Measurements from ENCODE around the gene ALS2CL.

ALS2CL gene

DNA sequence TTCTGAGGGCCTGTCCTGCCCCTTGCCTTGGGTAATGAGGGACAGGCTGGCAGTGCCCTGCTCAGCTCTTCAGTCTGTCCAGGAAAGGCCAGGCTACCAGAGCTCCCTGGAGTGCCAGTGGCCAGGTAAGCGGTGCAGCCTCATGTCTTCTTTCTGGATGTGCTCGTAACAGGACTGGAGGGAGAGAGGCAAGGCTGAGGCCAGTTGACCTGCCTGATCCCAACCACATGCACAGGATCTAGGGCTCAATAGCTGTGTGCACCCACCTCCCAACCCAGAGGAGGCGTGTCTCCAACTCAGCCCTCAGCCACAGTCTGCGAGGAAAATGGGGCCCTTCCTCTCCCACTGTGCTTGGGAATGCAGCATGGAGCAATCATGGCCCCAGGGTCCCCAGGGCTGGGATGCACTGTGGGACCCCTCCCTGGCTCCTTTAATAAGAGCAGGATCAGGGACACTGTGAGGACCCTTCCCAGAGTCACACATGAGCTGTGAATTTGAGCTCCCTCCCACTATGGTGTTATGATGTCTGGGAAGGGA lies 22.5 kb downstream of the ALS2CL start:
- TF ChIP-seq, protein P1, sequence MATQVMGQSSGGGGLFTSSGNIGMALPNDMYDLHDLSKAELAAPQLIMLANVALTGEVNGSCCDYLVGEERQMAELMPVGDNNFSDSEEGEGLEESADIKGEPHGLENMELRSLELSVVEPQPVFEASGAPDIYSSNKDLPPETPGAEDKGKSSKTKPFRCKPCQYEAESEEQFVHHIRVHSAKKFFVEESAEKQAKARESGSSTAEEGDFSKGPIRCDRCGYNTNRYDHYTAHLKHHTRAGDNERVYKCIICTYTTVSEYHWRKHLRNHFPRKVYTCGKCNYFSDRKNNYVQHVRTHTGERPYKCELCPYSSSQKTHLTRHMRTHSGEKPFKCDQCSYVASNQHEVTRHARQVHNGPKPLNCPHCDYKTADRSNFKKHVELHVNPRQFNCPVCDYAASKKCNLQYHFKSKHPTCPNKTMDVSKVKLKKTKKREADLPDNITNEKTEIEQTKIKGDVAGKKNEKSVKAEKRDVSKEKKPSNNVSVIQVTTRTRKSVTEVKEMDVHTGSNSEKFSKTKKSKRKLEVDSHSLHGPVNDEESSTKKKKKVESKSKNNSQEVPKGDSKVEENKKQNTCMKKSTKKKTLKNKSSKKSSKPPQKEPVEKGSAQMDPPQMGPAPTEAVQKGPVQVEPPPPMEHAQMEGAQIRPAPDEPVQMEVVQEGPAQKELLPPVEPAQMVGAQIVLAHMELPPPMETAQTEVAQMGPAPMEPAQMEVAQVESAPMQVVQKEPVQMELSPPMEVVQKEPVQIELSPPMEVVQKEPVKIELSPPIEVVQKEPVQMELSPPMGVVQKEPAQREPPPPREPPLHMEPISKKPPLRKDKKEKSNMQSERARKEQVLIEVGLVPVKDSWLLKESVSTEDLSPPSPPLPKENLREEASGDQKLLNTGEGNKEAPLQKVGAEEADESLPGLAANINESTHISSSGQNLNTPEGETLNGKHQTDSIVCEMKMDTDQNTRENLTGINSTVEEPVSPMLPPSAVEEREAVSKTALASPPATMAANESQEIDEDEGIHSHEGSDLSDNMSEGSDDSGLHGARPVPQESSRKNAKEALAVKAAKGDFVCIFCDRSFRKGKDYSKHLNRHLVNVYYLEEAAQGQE (IDR thresholded peaks at IDR 0.05; ENCODE audit: low read depth) = no peak
- no peak for TF ChIP-seq CREB1 (IDR thresholded peaks at IDR 0.05; ENCODE audit: low read depth)
- TF ChIP-seq ZBTB7A (IDR thresholded peaks at IDR 0.05; ENCODE audit: low read depth) = no peak
- TF ChIP-seq, protein P2, sequence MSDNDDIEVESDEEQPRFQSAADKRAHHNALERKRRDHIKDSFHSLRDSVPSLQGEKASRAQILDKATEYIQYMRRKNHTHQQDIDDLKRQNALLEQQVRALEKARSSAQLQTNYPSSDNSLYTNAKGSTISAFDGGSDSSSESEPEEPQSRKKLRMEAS (IDR thresholded peaks at IDR 0.05) = no peak
- no peak for TF ChIP-seq CEBPB (IDR thresholded peaks at IDR 0.05)
- TF ChIP-seq EP300 (IDR thresholded peaks at IDR 0.05; ENCODE audit: borderline replicate concordance) = no peak
- TF ChIP-seq TCF12 (IDR thresholded peaks at IDR 0.05; ENCODE audit: low read depth) = no peak
- TF ChIP-seq NFIC (IDR thresholded peaks at IDR 0.05) = no peak
- no peak for TF ChIP-seq FOXM1 (IDR thresholded peaks at IDR 0.05; ENCODE audit: borderline replicate concordance, low read depth)
- no peak for TF ChIP-seq EGR1 (IDR thresholded peaks at IDR 0.05)
- no peak for TF ChIP-seq YY1 (IDR thresholded peaks at IDR 0.05; ENCODE audit: low read depth)
- no peak for TF ChIP-seq RAD21 (IDR thresholded peaks at IDR 0.05; ENCODE audit: low read depth)
- no peak for TF ChIP-seq TAF1 (IDR thresholded peaks at IDR 0.05; ENCODE audit: low read depth)
- TF ChIP-seq TEAD4 (IDR thresholded peaks at IDR 0.05) = no peak

DNA sequence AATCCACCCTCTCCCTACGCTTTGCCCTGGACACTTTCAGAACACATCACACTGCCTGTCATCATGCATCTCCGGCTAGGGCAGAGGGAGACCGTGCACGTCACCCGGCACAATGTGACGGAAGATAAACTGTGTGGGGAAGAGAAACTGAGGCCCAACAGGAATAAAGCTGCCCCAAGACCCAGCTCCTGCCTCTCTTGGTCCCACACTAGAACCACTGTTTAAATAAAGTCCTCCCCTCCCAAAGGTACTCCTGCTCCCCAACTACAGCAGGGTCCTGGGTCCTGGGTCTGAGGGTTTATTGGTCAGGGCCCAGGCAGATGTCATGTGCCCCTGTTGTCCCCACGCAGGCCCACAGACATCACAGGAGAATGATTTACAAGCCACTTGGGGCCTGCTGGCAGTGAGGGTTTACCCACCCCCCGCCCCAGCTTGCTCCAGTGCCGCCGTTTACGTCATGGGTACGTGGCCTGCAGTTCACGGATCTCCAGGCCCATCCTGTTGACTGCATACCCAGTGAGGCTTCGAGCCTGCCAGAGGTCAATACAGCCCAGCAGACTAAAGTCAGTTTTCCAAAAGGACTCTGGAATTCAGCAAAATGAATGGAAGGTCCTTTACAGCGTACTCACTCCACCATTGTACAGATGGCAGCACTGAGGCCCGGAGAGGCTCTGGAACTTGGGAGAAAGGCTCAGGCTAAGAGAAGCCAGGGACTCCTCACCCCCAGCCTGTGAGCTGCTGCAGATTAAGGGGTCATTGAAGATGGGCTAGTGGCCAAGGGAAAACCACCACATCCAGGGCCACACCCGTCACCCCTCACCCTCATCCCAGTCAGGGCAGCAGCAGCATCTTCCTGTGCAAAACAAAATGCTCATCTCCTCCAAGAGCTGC lies 23.2 kb downstream of the ALS2CL start:
- TF ChIP-seq CREB1 (IDR thresholded peaks at IDR 0.05; ENCODE audit: low read depth) (no peak), ZBTB7A (IDR thresholded peaks at IDR 0.05; ENCODE audit: low read depth) (no peak), RAD21 (IDR thresholded peaks at IDR 0.05; ENCODE audit: low read depth) (no peak), TCF12 (IDR thresholded peaks at IDR 0.05; ENCODE audit: low read depth) (no peak), NFIC (IDR thresholded peaks at IDR 0.05) (no peak), TAF1 (IDR thresholded peaks at IDR 0.05; ENCODE audit: low read depth) (no peak), FOXM1 (IDR thresholded peaks at IDR 0.05; ENCODE audit: borderline replicate concordance, low read depth) (no peak), EP300 (IDR thresholded peaks at IDR 0.05; ENCODE audit: borderline replicate concordance) (no peak), EGR1 (IDR thresholded peaks at IDR 0.05) (no peak)
- TF ChIP-seq, protein P1 (IDR thresholded peaks at IDR 0.05; ENCODE audit: low read depth) = no peak
- TF ChIP-seq, protein P2 (IDR thresholded peaks at IDR 0.05) = no peak
- TF ChIP-seq, protein P3, sequence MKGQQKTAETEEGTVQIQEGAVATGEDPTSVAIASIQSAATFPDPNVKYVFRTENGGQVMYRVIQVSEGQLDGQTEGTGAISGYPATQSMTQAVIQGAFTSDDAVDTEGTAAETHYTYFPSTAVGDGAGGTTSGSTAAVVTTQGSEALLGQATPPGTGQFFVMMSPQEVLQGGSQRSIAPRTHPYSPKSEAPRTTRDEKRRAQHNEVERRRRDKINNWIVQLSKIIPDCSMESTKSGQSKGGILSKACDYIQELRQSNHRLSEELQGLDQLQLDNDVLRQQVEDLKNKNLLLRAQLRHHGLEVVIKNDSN (IDR thresholded peaks at IDR 0.05) = no peak

DNA sequence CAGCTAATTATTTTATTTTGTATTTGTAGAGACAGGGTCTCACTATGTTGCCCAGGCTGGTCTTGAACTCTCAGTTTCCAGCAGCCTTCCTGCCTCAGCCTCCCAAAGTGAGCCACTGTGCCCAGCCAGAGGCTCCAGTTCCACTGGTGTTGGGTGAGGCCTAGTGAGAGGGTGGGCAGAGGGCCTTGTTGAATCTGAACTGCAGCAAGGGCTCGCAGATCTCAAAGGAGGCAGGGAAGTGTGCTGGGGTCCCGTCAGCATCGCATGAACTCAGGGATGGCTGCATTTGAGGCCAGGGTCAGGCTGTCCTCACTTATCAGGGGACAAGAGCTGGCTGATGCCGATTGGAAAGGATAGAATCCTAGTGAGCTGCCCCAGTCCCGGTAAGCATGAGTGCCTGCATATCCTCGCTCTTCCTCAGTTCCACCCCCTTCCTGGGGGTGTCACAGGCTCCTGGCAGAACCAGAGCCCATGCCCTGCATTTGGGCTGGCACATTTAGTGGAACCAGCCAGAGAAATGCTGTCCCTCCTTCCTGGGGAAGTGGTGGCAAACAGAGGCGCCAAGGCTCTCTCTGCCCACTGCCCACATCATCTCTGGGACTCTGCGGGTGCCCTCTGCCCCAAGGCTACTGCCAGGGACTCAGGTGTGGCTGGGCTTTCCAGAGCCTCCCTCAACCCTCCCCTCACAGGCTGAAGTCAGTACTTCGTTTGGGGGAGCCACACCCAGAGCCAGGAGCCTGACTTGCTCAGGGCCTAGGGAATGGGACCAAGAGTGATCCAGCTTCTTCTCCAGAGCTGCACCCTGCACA lies 24.1 kb downstream of the ALS2CL start:
- TF ChIP-seq CEBPB (IDR thresholded peaks at IDR 0.05) (no peak), EGR1 (IDR thresholded peaks at IDR 0.05) (no peak), RAD21 (IDR thresholded peaks at IDR 0.05; ENCODE audit: low read depth) (no peak), EP300 (IDR thresholded peaks at IDR 0.05; ENCODE audit: borderline replicate concordance) (no peak), TAF1 (IDR thresholded peaks at IDR 0.05; ENCODE audit: low read depth) (no peak), CREB1 (IDR thresholded peaks at IDR 0.05; ENCODE audit: low read depth) (no peak), FOXM1 (IDR thresholded peaks at IDR 0.05; ENCODE audit: borderline replicate concordance, low read depth) (no peak), TEAD4 (IDR thresholded peaks at IDR 0.05) (no peak), YY1 (IDR thresholded peaks at IDR 0.05; ENCODE audit: low read depth) (no peak), TCF12 (IDR thresholded peaks at IDR 0.05; ENCODE audit: low read depth) (no peak), NFIC (IDR thresholded peaks at IDR 0.05) (no peak), ZBTB7A (IDR thresholded peaks at IDR 0.05; ENCODE audit: low read depth) (no peak)
- TF ChIP-seq, protein P2 (IDR thresholded peaks at IDR 0.05) = no peak
- TF ChIP-seq, protein P1 (IDR thresholded peaks at IDR 0.05; ENCODE audit: low read depth) = no peak
- TF ChIP-seq, protein P3 (IDR thresholded peaks at IDR 0.05) = no peak

Measured in Ishikawa (cell line).